HEK293T (cell line): ENCODE data around the gene CHPF2.

Experiments used
- CTCF ChIA-PET: fragments of 350-600 bp; formaldehyde crosslinking; extraction: SDS; loops from one replicate; lab custom pipeline; 2021; ENCODE audit warnings: antibody characterized with exemption, inconsistent platforms; lab: Yijun Ruan, JAX
- POLR2A ChIA-PET: fragments of 350-600 bp; formaldehyde crosslinking; extraction: SDS; loops from one replicate; lab custom pipeline; 2020; ENCODE audit warnings: antibody characterized with exemption, inconsistent platforms; lab: Yijun Ruan, JAX
- DNase-seq: peaks from one replicate; pipeline ENCODE4 v3.0.0; 2012; ENCODE audit warnings: mixed read lengths; ENCODE audit errors: extremely low spot score
- ARNT ChIP-seq: fragments of 450-650 bp; IDR thresholded peaks from 2 replicates; pipeline ENCODE4 v1.6.1; 2017; ENCODE audit warnings: mild to moderate bottlenecking
- BHLHE40 ChIP-seq: fragments of 450-650 bp; IDR thresholded peaks from 2 replicates; pipeline ENCODE4 v1.6.1; 2016; ENCODE audit warnings: mild to moderate bottlenecking, moderate library complexity, borderline replicate concordance
- CTBP1 ChIP-seq: fragments of 450-650 bp; IDR thresholded peaks from 2 replicates; pipeline ENCODE4 v1.6.1; 2016; ENCODE audit warnings: borderline replicate concordance
- ELF4 ChIP-seq: fragments of 450-650 bp; IDR thresholded peaks from 2 replicates; pipeline ENCODE4 v1.6.1; 2017; ENCODE audit warnings: antibody characterized with exemption
- FOXA1 ChIP-seq: fragments of 450-650 bp; IDR thresholded peaks from 2 replicates; pipeline ENCODE4 v1.6.1; 2016; ENCODE audit warnings: mild to moderate bottlenecking
- FOXK2 ChIP-seq: fragments of 450-650 bp; IDR thresholded peaks from 2 replicates; pipeline ENCODE4 v1.6.1; 2016; ENCODE audit warnings: mild to moderate bottlenecking
- FOXM1 ChIP-seq: fragments of 450-650 bp; IDR thresholded peaks from 2 replicates; pipeline ENCODE4 v1.6.1; 2017; ENCODE audit warnings: mild to moderate bottlenecking, borderline replicate concordance
- HDGF ChIP-seq: fragments of 450-650 bp; IDR thresholded peaks from 2 replicates; pipeline ENCODE4 v1.6.1; 2017; ENCODE audit warnings: antibody characterized with exemption, borderline replicate concordance
- L3MBTL2 ChIP-seq: fragments of 450-650 bp; conservative IDR thresholded peaks from 2 replicates; pipeline ENCODE4 v1.6.1; 2016; ENCODE audit warnings: mild to moderate bottlenecking
- LEF1 ChIP-seq: fragments of 450-650 bp; IDR thresholded peaks from 2 replicates; pipeline ENCODE4 v1.6.1; 2017; ENCODE audit warnings: mild to moderate bottlenecking, borderline replicate concordance
- NFRKB ChIP-seq: fragments of 450-650 bp; IDR thresholded peaks from 2 replicates; pipeline ENCODE4 v1.6.1; 2016; ENCODE audit warnings: mild to moderate bottlenecking, moderate library complexity
- PKNOX1 ChIP-seq: fragments of 450-650 bp; IDR thresholded peaks from 2 replicates; pipeline ENCODE4 v1.6.1; 2016
- SP1 ChIP-seq: fragments of 450-650 bp; IDR thresholded peaks from 2 replicates; pipeline ENCODE4 v1.6.1; 2017
- SUZ12 ChIP-seq: fragments of 450-650 bp; IDR thresholded peaks from 2 replicates; pipeline ENCODE4 v1.6.1; 2016; ENCODE audit warnings: mild to moderate bottlenecking
- TARDBP ChIP-seq: fragments of 450-650 bp; IDR thresholded peaks from 2 replicates; pipeline ENCODE4 v1.6.1; 2016
- ZNF384 ChIP-seq: fragments of 450-650 bp; IDR thresholded peaks from 2 replicates; pipeline ENCODE4 v1.6.1; 2016

Gene CHPF2

DNA sequence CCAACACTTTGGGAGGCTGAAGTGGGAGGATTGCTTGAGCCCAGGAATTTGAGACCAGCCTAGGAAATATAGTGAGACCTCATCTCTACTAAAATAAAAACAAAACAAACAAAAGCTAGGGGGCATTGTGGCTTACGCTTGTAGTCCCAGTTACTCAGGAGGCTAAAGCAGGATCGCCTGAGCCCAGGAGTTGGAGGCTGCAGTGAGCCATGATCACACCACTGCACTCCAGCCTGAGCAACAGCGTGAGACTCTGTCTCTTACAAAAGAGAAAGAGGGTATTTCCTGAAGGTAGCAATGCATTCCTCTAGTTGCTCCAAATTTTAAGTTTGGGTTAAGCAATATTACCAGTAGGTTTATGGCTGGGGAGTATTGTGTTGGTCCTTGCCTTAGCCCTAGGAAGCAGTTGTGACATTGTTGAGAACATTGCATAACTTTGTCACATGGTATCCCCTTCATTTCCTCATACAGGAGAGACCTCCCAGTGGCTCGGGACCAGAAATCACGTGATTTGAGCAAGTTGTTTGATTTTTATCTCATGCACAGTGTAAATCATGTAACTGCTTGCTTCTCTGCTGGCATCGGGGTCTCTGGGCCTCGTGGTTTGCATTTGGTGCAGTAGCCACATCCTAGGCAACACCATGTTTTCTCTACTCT is 39.5 kb downstream of the CHPF2 start:
- POLR2A ChIA-PET, result interaction anchor here (1.4 kb wide), 1 partner anchor 70 kb away, joined by 4 read pairs; the partner anchor contains the start of gene NUB1
- TF ChIP-seq CTBP1 (no peak), SP1 (no peak), TARDBP (no peak), FOXA1 (no peak), PKNOX1 (no peak), FOXM1 (no peak), FOXK2 (no peak), ELF4 (no peak), HDGF (no peak), NFRKB (no peak), ARNT (no peak), BHLHE40 (no peak), ZNF384 (no peak), SUZ12 (no peak)
- DNase-seq, result no peak
- CTCF ChIA-PET, result interaction anchor here (0.6 to 1.3 kb wide), 3 partner anchors 11 to 235 kb away, joined by 3 to 4 read pairs (median 3); no protein-coding TSS in a partner anchor

GRCh38 chr7:151272405-151272804 is 40.1 kb downstream of the CHPF2 start:
- ChIA-PET CTCF (no interaction called here), POLR2A (interaction anchor here (1.4 kb wide), 1 partner anchor 69 kb away, joined by 4 read pairs; the partner anchor contains the start of gene NUB1)
- TF ChIP-seq BHLHE40 (no peak), LEF1 (no peak), ARNT (no peak), SUZ12 (no peak), FOXA1 (no peak), TARDBP (no peak), FOXK2 (no peak)
- no peak for DNase-seq

DNA sequence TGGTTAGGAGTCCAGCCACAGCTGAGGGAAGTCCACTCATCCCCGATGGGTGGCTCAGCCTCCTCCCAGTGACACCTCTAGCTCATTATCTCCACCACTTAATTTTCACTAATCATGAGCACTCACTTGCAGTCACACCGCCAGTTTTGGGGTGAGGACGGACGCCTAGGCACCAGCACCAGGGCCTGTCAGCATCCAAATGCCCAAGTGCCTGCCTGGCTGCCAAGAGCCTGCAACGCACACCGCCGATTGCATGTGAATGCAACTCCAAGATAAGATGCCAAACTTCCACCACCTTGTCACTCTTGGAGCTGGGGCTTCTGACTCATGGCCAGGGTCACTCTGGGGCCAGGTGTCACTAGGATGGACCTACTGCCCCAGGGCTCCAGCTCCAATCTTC is 40.6 kb downstream of the CHPF2 start:
- TF ChIP-seq FOXK2, result no peak
- TF ChIP-seq HDGF, result no peak
- no peak for TF ChIP-seq LEF1
- TF ChIP-seq ELF4, result no peak
- no peak for TF ChIP-seq ZNF384
- no peak for TF ChIP-seq L3MBTL2
- no peak for TF ChIP-seq BHLHE40
- TF ChIP-seq SP1, result no peak
- TF ChIP-seq ARNT, result no peak
- no peak for TF ChIP-seq PKNOX1
- no peak for TF ChIP-seq FOXM1
- TF ChIP-seq TARDBP, result no peak
- TF ChIP-seq FOXA1, result no peak
- no peak for TF ChIP-seq SUZ12
- no peak for TF ChIP-seq CTBP1
- TF ChIP-seq NFRKB, result no peak
- CTCF ChIA-PET, result no interaction called here
- POLR2A ChIA-PET, result interaction anchor here (0.8 kb wide), 1 partner anchor 21 kb away, joined by 3 read pairs; no protein-coding TSS in a partner anchor
- DNase-seq, result no peak

DNA sequence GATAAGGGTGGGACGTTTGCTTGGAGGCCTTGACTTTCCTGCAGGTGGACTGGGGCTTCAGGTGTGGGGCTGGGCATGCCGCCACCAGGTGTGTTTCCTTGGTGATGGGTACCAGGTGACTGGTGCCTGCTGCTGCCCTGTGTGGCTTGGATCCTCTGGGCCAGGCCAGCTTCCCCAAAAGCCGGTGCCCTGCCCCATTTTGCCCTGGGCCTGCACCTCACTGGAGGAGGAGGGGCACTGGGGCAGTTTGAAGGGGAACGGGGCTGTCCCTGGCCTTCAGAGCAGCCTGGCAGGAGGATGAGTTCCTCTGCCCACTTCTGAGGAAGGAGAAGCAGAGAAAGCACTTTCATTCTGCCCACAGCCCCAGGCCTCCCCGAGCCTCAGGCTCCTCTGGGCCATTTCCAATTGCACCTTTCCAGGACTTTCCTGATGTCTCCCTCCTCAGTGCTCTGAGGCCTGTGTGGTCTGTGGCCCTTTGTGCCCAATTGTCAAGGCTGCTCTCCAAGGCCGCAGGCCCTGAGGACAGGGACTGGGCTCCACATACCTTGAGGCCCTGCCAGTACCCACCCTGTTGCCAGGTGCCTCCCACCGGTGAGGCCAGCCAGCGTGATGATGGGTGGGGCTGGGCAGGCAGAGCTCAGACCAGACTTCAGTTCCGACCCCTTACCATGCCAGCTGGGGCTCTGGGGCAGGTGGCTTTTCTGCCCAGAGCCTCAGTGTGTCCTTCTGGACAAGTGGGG is 41.5 kb downstream of the CHPF2 start:
- TF ChIP-seq FOXA1 (no peak), PKNOX1 (no peak), CTBP1 (no peak), L3MBTL2 (no peak), ELF4 (no peak), FOXK2 (no peak), ARNT (no peak), BHLHE40 (no peak), NFRKB (no peak), TARDBP (no peak), SP1 (no peak), ZNF384 (no peak), FOXM1 (no peak), HDGF (no peak), LEF1 (no peak)
- no peak for DNase-seq
- ChIA-PET POLR2A (interaction anchor here (0.8 to 1.2 kb wide), 2 partner anchors 22 kb away, joined by 3 to 5 read pairs; no protein-coding TSS in a partner anchor), CTCF (no interaction called here)

- CTCF ChIA-PET, result no interaction called here
- POLR2A ChIA-PET, result interaction anchor here (1.2 kb wide), 1 partner anchor 22 kb away, joined by 5 read pairs; no protein-coding TSS in a partner anchor
- TF ChIP-seq TARDBP, result no peak
- no peak for TF ChIP-seq ELF4
- no peak for DNase-seq
These were observed 42.1 kb downstream of the CHPF2 start for GRCh38 chr7:151274396-151274795.
